Loucy (cell line): ENCODE results near the gene NFRKB.

ENCODE experiments used
- CTCF ChIP-seq: fragments of 200-600 bp; sonication (generic); conservative IDR thresholded peaks from 2 replicates; pipeline ENCODE4 v1.5.1; 2014; ENCODE audit warnings: mild to moderate bottlenecking, antibody characterized with exemption, low read length
- EZH2phosphoT487 ChIP-seq: fragments of 200-600 bp; IDR thresholded peaks from 2 replicates; pipeline ENCODE4 v1.6.1; 2018; ENCODE audit warnings: antibody characterized with exemption, mild to moderate bottlenecking, moderate library complexity, borderline replicate concordance

GRCh38 chr11:129855086-129855485 is 40.3 kb downstream of the NFRKB start:
- no peak for TF ChIP-seq CTCF
- TF ChIP-seq EZH2phosphoT487, result no peak
